GM12878 (cell line): ENCODE results near the gene EZH2. TPM values are rescaled to one million over a fixed set of nuclear protein-coding genes. Genes with fewer than 3 reads are reported as not detected.

Experiments
- ATAC-seq: fragments of 200-7000 bp; cut with Tn5 transposase; 3 replicates; pipeline ENCODE4 v1.9.1; 2020; ENCODE audit warnings: mild to moderate bottlenecking, moderate library complexity
- BruUV-seq: library from RNA; stranded (reverse); fragments of 400-500 nt; replicated peaks from 2 replicates; lab custom pipeline; 2021; lab: Mats Ljungman, UMichigan
- CTCF ChIA-PET: fragments of 300-600 bp; sonication (Branson Sonifier 250); formaldehyde crosslinking; extraction: SDS; loops from one replicate; lab custom pipeline; 2021; ENCODE audit warnings: inconsistent platforms; lab: Yijun Ruan, JAX
- POLR2A ChIA-PET: fragments of 350-600 bp; formaldehyde crosslinking; extraction: SDS; loops from one replicate; lab custom pipeline; 2021; ENCODE audit warnings: inconsistent platforms; lab: Charles Lee
- RAD21 ChIA-PET: fragments of 300-600 bp; sonication (Branson Sonifier 250); formaldehyde crosslinking; loops from one replicate; lab custom pipeline; 2023; ENCODE audit warnings: antibody characterized with exemption; ENCODE audit not compliant: unreplicated experiment; lab: Charles Lee
- SMC1A ChIA-PET: fragments of 300-600 bp; sonication (Branson Sonifier 250); formaldehyde crosslinking; loops from one replicate; lab custom pipeline; 2023; ENCODE audit not compliant: unreplicated experiment, uncharacterized antibody; lab: Charles Lee
- DNase-seq: peaks from one replicate; pipeline ENCODE4 v3.0.0-alpha.2; 2011; ENCODE audit warnings: low read depth, low spot score
- FAIRE-seq: peaks from 3 replicates; lab custom pipeline; 2011; peaks lifted over from hg19 to GRCh38; lab: Jason Lieb, UNC
- H2AFZ ChIP-seq: 2 replicates; pipeline ENCODE4 v1.6.0; 2011; ENCODE audit warnings: low read depth, low read length, control low read depth; ENCODE audit not compliant: control insufficient read depth
- H3K27ac ChIP-seq: 2 replicates; pipeline ENCODE4 v1.5.1; 2011; ENCODE audit warnings: control low read depth; ENCODE audit not compliant: control insufficient read depth, insufficient read depth
- H3K27me3 ChIP-seq, 2 experiments: replicated peaks in 1 of 2; 2 replicates each; pipeline versions ENCODE4 v1.6.0 to v1.6.1; 2011; ENCODE audit warnings: low read length in 1 of 2; ENCODE audit not compliant: control insufficient read depth in 2 of 2, insufficient read depth in 2 of 2
- H3K36me3 ChIP-seq, 2 experiments: 2 replicates each; pipeline ENCODE4 v1.5.1; 2011; ENCODE audit warnings: low read length in 1 of 2; ENCODE audit not compliant: control insufficient read depth in 2 of 2, insufficient read depth in 2 of 2
- H3K4me1 ChIP-seq: 2 replicates; pipeline ENCODE4 v1.6.1; 2011; ENCODE audit warnings: mild to moderate bottlenecking, low read length, moderate library complexity, mixed read lengths; ENCODE audit not compliant: control insufficient read depth, insufficient read depth
- H3K4me2 ChIP-seq: 2 replicates; pipeline ENCODE4 v1.6.0; 2011; ENCODE audit warnings: control low read depth; ENCODE audit not compliant: control insufficient read depth, insufficient read depth
- H3K4me3 ChIP-seq: fragments of 200-600 bp; sonication (generic); 2 replicates; pipeline ENCODE4 v1.5.1; 2016
- H3K79me2 ChIP-seq: 2 replicates; pipeline ENCODE4 v1.6.0; 2011; ENCODE audit warnings: low read length; ENCODE audit not compliant: control insufficient read depth, insufficient read depth
- H3K9ac ChIP-seq: 2 replicates; pipeline ENCODE4 v1.8.0; 2011; ENCODE audit warnings: low read length, control low read depth, mixed read lengths; ENCODE audit not compliant: control insufficient read depth, insufficient read depth
- H3K9me3 ChIP-seq: replicated peaks from 3 replicates; pipeline ENCODE4 v1.5.1; 2011; ENCODE audit warnings: mild to moderate bottlenecking, low read length; ENCODE audit not compliant: control insufficient read depth, insufficient read depth
- H4K20me1 ChIP-seq: 2 replicates; pipeline ENCODE4 v1.6.0; 2011; ENCODE audit not compliant: control insufficient read depth, insufficient read depth
- CEBPB ChIP-seq, 2 experiments: fragments of 150-350 bp in 1 of 2; IDR thresholded peaks; 2 replicates each; pipeline ENCODE4 v1.6.1; 2012 to 2014; ENCODE audit warnings: low read depth in 2 of 2, low read length in 2 of 2, borderline replicate concordance in 1 of 2, inconsistent platforms in 1 of 2
- CHD2 ChIP-seq: IDR thresholded peaks from 2 replicates; pipeline ENCODE4 v1.6.1; 2011; ENCODE audit warnings: low read depth, low read length, improper control_type of control experiment, borderline replicate concordance
- E2F4 ChIP-seq: IDR thresholded peaks from 2 replicates; pipeline ENCODE4 v1.6.1; 2012; ENCODE audit warnings: low read depth, low read length, improper control_type of control experiment
- FOS ChIP-seq: IDR thresholded peaks from 3 replicates; pipeline ENCODE4 v1.6.1; 2011; ENCODE audit warnings: borderline replicate concordance; ENCODE audit not compliant: insufficient read length; ENCODE audit errors: extremely low read depth
- HCFC1 ChIP-seq: fragments of 150-350 bp; IDR thresholded peaks from 2 replicates; pipeline ENCODE4 v1.6.1; 2014; ENCODE audit warnings: low read length
- JUNB ChIP-seq: IDR thresholded peaks from 2 replicates; pipeline ENCODE4 v1.6.1; 2016; ENCODE audit warnings: antibody characterized with exemption, mild to moderate bottlenecking
- NFYB ChIP-seq: IDR thresholded peaks from 2 replicates; pipeline ENCODE4 v1.6.1; 2011; ENCODE audit warnings: low read depth, mild to moderate bottlenecking, low read length, improper control_type of control experiment, moderate library complexity; ENCODE audit not compliant: insufficient read depth
- RAD21 ChIP-seq: IDR thresholded peaks from 2 replicates; pipeline ENCODE4 v1.6.1; 2011; ENCODE audit warnings: mild to moderate bottlenecking, low read depth, low read length, moderate library complexity; ENCODE audit not compliant: insufficient read depth
- SIX5 ChIP-seq: IDR thresholded peaks from 2 replicates; pipeline ENCODE4 v1.6.1; 2011; ENCODE audit warnings: mild to moderate bottlenecking, low read depth, low read length, moderate library complexity; ENCODE audit not compliant: severe bottlenecking
- SMAD1 ChIP-seq: fragments of 450-650 bp; IDR thresholded peaks from 2 replicates; pipeline ENCODE4 v1.6.1; 2018; ENCODE audit warnings: mild to moderate bottlenecking, low read depth; ENCODE audit not compliant: partially characterized antibody
- SMAD5 ChIP-seq: IDR thresholded peaks from 2 replicates; pipeline ENCODE4 v1.6.1; 2016; ENCODE audit warnings: antibody characterized with exemption, low read depth
- SMC3 ChIP-seq: IDR thresholded peaks from 2 replicates; pipeline ENCODE4 v1.6.1; 2011; ENCODE audit warnings: low read length, improper control_type of control experiment, borderline replicate concordance
- SP1 ChIP-seq: IDR thresholded peaks from one replicate; pipeline ENCODE4 v1.6.1; 2011; ENCODE audit warnings: low read depth, low read length
- SPI1 ChIP-seq: IDR thresholded peaks from 2 replicates; pipeline ENCODE4 v1.6.1; 2011; ENCODE audit warnings: low read depth, mild to moderate bottlenecking, low read length, moderate library complexity, borderline replicate concordance; ENCODE audit not compliant: insufficient read depth
- ZBTB33 ChIP-seq: fragments of 450-650 bp; IDR thresholded peaks from 2 replicates; pipeline ENCODE4 v1.6.1; 2017; ENCODE audit warnings: mild to moderate bottlenecking
- WGBS: methylation state at CpG from one replicate; pipeline ENCODE4 v1.1.6; 2016; ENCODE audit warnings: low lambda C conversion rate; ENCODE audit not compliant: insufficient replicate concordance, insufficient coverage; ENCODE audit errors: missing lambda C conversion rate; 5-methylcytosine and 5-hydroxymethylcytosine counted together
- in situ Hi-C: fragments of 300-500 bp; cut with MboI; formaldehyde crosslinking; loops from 9 replicates; pipeline ENCODE4 v1.14.3; 2018; ENCODE audit warnings: mixed read lengths
- intact Hi-C: fragments of 100-400 bp; cut with micrococcal nuclease; formaldehyde crosslinking; loops from one replicate; pipeline ENCODE4 v1.14.2; 2022; ENCODE audit not compliant: unreplicated experiment
- polyA plus RNA-seq, 11 experiments: library from polyadenylated mRNA; depleted of rRNA in 4 of 11; unstranded in 6 of 11; stranded (reverse) in 5 of 11; fragments of >200 nt; fragmentation: Nextera tagmentation in 4 of 11; fragmentation: Illumina TruSeq in 1 of 11; extraction: Ambion mirVana in 4 of 11; extraction: Trizol in 1 of 11; gene quantifications; 1 replicate in 1 of 11; 2 replicates in 10 of 11; pipeline versions ENCODE4 v1.2.1 to v1.2.3, GENCODE V29; 2011 to 2016; ENCODE audit warnings: inconsistent platforms in 2 of 11, missing spikeins in 2 of 11, low read depth in 1 of 11
- total RNA-seq, 4 experiments: library from RNA; depleted of rRNA in 3 of 4; stranded (reverse); fragments of >200 nt in 3 of 4; fragmentation: Illumina TruSeq in 1 of 4; extraction: Trizol in 1 of 4; gene quantifications; 2 replicates each; pipeline versions ENCODE4 v1.2.1 to v1.2.3, GENCODE V29; 2013 to 2021
- TF ChIP-seq, protein P1 (sequence below): fragments of 450-650 bp; IDR thresholded peaks from 2 replicates; pipeline ENCODE4 v1.6.1; 2017; ENCODE audit warnings: mild to moderate bottlenecking, moderate library complexity

The EZH2 gene
- total and polyA plus RNA-seq, 10 of the 15 experiments (the other 5 are each of a cell fraction or from before 2014, with no cell fraction given) = 19.4 to 69.6 (median 40.8) TPM

DNA sequence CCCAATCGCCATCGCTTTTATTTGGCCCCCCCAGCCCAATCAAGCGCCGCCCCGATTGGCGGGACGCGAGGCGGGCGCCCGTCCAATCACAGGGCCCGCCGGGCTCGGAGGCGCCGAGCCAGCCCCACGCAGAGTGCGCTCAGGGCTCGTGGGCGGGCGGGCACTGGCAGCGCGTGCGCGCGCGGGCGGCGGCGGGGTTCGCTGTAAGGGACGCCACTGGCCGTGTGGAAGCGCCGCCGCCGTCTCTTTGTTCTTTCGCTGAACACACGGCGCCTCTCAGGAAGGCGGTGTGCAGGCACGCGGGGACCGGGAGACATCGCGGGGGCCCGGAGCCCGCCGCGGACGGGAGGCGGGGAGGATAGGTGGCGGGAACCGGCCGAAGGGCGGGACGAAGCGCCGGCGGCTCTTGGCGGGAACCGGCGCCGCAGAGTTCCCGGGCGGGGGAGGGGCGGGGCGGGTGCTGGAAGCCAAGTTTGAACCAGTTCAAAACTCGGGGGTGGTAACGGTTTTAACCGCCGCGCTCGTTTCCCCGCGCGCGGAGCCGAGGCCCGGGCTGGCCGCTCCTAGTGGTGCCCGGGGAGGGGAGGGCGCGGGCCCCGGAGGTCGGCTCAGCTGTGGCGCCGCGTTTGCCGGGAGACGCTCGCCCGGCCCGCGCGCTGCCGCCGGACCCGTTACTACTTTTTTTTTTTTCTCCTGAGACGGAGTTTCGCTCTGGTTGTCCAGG is 370 bp upstream of the EZH2 start:
- Histone ChIP-seq H3K4me1 (no peaks in the 10 kb centered on the region), H4K20me1 (no peaks in the 10 kb centered on the region), H3K79me2 (peaks cover 51% of the 10 kb centered on the region), H3K27me3 (no peaks in the 10 kb centered on the region), H3K36me3 (peaks cover 0 to 3% of the 10 kb centered on the region in 2 experiments; a peak in 1 of 4 replicates), H3K9me3 (no peaks in the 10 kb centered on the region), H2AFZ (peak overlapping the region; percentile 88), H3K4me2 (peak overlapping the region; percentile 85; the same call in 1 of the 2 replicates), H3K4me3 (peak overlapping the region; percentile 93), H3K27ac (peak overlapping the region; percentile 72), H3K9ac (peak overlapping the region; percentile 72)
- RAD21 ChIA-PET = no interaction called here
- TSS peak; percentile 87 for BruUV-seq
- POLR2A ChIA-PET = interaction anchor here (0.7 to 1.7 kb wide), 3 partner anchors 11 to 319 kb away, joined by 3 to 14 read pairs (median 5); no protein-coding TSS in a partner anchor
- peak; percentile 94 for ATAC-seq
- in situ Hi-C loops = no loop called here
- WGBS = 2% methylated on average over 73 of the region's 101 CpGs
- SMC1A ChIA-PET = no interaction called here
- no peak for FAIRE-seq
- DNase-seq = peak; percentile 56
- CTCF ChIA-PET = interaction anchor here (1.9 kb wide), 1 partner anchor 11 kb away, joined by 6 read pairs; no protein-coding TSS in a partner anchor
- intact Hi-C loops = loop anchor here (2.0 to 10.0 kb wide), 5 partner anchors 28 to 180 kb away; partner anchors contain the start of gene PDIA4
- peak; percentile 53; the same call in 1 of the 2 replicates for TF ChIP-seq E2F4
- TF ChIP-seq, protein P1, sequence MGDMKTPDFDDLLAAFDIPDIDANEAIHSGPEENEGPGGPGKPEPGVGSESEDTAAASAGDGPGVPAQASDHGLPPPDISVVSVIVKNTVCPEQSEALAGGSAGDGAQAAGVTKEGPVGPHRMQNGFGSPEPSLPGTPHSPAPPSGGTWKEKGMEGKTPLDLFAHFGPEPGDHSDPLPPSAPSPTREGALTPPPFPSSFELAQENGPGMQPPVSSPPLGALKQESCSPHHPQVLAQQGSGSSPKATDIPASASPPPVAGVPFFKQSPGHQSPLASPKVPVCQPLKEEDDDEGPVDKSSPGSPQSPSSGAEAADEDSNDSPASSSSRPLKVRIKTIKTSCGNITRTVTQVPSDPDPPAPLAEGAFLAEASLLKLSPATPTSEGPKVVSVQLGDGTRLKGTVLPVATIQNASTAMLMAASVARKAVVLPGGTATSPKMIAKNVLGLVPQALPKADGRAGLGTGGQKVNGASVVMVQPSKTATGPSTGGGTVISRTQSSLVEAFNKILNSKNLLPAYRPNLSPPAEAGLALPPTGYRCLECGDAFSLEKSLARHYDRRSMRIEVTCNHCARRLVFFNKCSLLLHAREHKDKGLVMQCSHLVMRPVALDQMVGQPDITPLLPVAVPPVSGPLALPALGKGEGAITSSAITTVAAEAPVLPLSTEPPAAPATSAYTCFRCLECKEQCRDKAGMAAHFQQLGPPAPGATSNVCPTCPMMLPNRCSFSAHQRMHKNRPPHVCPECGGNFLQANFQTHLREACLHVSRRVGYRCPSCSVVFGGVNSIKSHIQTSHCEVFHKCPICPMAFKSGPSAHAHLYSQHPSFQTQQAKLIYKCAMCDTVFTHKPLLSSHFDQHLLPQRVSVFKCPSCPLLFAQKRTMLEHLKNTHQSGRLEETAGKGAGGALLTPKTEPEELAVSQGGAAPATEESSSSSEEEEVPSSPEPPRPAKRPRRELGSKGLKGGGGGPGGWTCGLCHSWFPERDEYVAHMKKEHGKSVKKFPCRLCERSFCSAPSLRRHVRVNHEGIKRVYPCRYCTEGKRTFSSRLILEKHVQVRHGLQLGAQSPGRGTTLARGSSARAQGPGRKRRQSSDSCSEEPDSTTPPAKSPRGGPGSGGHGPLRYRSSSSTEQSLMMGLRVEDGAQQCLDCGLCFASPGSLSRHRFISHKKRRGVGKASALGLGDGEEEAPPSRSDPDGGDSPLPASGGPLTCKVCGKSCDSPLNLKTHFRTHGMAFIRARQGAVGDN = 0 out of 2 replicates have a peak, but pooled peaks have one; percentile 50
- TF ChIP-seq SMAD5 = peak; percentile 77
- no peak for TF ChIP-seq CEBPB (IDR thresholded peaks at IDR 0.05; ENCODE audit: borderline replicate concordance in 1 of 2, low read depth in 2 of 2, low read length in 2 of 2)
- TF ChIP-seq SPI1 = no peak
- TF ChIP-seq ZBTB33 = no peak
- TF ChIP-seq NFYB = peak; percentile 84; the same call in 1 of the 2 replicates
- TF ChIP-seq SMC3 = no peak
- no peak for TF ChIP-seq JUNB
- no peak for TF ChIP-seq RAD21
- peak; percentile 28 for TF ChIP-seq FOS
- peak; percentile 86 for TF ChIP-seq SP1
- peak; percentile 30 for TF ChIP-seq SIX5
- no peak for TF ChIP-seq SMAD1
- peak; percentile 68; the same call in 1 of the 2 replicates for TF ChIP-seq CHD2
- TF ChIP-seq HCFC1 = peak; percentile 16; the same call in 1 of the 2 replicates
